ENCODE data around the gene STRN.
"Not testable (repeated sequence)": the region's sequence is repeated elsewhere in the genome, so short reads cannot be mapped to it uniquely, and the experiment has no call there.

Gene STRN

DNA sequence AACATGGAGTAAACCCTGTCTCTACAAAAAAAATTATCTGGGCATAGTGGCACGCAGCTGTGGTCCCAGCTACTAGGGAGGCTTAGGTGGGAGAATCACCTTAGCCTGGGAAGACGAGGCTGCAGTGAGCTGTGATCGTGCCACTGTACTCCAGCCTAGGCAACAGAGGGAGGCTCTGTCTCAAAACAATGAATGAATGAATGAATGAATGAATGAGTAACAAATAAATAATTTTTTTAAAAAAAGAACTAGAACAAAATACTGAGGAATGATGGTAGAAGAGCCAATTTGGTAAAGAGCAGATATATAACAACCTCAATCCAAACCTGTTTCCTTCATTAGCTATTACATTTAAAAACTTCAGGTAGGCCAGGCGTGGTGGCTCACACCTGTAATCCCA, 60.1 kb downstream of the STRN start:
- no peak for DNase-seq (ENCODE audit: low spot score)

GRCh38 chr2:36904636-36905035, 61.7 kb downstream of the STRN start:
- no peak for DNase-seq (ENCODE audit: low spot score)

DNA sequence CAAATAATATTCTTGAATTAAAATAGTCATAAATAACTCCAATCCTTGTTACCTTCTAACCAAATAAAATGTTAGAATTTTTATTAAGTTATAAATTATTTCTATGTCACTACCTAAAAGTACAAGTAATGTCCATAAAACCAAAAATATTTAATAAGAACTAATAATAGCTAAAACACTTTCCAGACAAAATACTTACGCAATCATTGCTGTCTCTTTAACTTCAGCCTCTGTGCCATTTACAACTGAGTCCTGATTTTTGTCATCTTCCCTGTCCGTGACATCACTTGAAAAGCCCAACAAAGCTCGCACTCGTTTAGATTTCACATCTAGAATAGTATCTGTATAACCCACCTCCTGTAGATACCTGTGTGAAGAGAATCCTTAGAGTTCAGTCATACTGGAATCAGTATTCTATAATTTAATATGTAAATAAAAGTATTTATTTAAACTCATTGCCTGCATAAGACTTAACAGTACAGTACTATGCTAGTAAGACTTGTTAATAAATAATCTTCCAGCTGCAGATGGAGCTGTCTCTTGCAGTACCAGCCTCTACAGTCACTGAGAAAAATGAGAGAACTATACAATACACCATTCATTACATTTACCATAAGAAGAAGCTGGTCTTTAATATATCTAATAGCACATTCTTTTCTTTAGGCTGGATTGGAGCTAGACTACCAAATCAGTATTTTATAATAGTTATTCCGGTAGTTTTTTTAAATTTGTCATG, 63.8 kb downstream of the STRN start:
- no peak for DNase-seq (ENCODE audit: low spot score)

DNA sequence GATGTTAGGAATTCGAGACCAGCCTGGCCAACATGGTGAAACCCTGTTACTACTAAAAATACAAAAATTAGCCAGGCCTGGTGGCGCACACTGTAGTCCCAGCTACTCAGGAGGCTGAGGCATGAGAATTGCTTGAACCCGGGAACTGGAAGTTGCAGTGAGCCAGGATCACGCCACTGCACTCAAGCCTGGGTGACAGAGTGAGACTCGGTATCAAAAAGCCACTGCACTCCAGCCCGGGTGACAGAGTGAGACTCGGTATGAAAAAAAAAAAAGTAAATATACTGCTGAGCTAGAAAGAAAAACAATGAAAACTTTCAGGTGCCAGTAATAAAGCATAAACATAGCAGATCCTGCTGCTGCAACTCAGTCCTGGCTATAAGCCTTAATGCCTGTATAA, 73.5 kb downstream of the STRN start:
- DNase-seq (ENCODE audit: low spot score), result no peak

DNA sequence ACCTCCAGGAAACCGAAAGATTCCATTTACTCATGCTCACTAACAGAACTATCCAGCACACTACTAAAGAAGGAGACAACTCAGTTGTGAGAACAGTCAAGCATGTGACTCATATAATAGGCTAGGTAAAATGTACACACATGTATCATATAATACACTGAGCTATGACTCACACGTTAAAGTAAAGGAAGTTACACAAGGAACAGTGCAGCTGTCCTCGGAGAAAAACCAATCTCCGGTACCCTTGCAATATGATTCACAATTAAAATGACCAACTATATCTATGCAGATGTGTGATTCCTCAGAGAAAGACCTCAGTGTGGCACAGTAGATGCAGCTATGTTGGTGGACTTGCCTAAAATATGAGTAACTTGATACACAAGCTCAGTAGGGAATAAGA, 76.5 kb downstream of the STRN start:
- DNase-seq (ENCODE audit: low spot score), result peak; percentile 100

DNA sequence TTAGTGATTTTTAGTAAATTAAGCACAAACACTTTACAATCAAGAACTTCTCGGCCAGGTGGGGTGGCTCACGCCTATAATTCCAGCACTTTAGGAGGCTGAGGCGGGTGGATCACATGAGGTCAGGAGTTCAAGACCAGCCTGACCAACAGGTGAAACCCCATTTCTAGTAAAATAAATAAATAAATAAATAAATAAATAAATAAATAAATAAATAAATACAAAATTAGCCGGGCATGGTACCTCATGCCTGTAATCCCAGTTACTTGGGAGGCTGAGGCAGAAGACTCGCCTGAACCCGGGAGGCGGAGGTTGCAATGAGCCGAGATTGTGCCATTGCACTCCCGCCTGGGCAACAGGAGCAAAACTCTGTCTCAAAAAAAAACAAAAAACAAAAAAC, 79.2 kb downstream of the STRN start:
- not testable (repeated sequence) for DNase-seq (ENCODE audit: low spot score)

DNA sequence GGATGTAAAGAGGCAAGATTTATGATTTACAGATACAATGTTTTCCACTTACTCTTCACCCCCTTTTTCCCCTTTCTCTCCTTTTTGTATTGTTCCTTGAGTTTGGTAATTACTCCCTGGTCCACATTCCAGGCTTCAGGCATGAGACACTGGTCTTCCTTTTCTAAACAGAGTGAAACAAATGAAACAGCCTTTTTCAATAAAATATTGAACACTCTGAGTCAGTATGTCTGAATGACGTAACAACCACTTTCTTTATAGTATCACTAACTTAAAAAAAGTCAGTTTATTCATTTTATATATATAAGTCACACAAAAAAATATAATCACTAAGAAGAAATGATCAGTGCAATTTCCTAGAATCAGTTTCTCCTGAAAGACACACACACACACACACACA, 79.7 kb downstream of the STRN start:
- DNase-seq (ENCODE audit: low spot score), result no peak

GRCh38 chr2:36885605-36886004, 80.7 kb downstream of the STRN start:
- no peak for DNase-seq (ENCODE audit: low spot score)

DNA sequence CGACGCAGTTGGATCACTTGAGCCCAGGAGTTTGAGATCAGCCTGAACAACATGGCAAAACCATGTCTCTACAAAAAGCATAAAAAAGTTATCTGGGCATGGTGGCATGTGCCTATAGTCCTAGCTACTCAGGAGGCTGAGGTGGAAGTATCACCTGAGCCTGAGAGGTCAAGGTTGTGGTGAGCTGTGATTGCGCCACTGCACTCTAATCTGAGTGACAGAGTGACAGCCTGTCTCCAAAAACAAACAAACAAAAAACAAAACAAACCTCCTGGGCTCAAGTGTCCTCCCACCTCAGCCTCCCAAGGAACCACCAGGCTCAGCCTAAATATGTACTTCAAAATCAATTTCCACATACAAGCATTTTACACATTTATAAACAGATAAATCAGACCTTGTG, 83.8 kb downstream of the STRN start:
- no peak for DNase-seq (ENCODE audit: low spot score)

DNA sequence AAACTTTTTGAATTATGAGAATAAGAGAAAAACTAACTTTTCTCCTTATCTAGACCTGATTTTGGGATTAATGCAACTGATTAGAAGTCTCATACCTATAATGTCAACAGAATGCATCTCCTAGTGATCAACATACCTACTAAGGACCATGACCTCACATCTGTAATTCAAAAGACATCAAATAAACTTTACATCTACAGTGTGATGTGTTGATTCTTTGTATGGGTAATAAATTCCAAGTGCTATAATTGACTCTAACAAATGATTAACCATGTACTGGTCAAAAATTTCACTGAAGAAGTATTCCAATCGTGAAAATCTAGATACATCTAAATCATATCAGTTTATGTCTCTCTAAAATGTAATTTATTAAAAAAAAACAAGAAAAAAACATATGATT, 84.5 kb downstream of the STRN start:
- no peak for DNase-seq (ENCODE audit: low spot score)

DNA sequence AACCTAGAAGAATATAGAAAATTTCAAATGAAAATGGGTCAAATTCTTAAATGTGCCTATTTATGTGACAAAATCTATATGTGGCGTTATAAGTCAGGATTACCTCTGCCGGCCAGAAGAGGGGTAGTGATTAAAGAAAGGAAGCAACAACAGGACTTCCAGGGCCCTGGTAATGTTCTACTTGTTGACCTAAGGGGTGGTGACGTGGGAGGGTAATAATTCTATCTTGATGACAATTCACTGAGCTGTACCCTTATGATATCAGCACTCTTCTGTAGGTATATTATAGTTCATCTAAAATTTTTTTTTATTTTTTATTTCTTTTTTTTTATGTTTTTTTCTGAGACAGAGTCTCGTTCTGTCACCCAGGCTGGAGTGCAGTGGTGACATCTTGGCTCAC, 87.9 kb downstream of the STRN start:
- no peak for DNase-seq (ENCODE audit: low spot score)

DNA sequence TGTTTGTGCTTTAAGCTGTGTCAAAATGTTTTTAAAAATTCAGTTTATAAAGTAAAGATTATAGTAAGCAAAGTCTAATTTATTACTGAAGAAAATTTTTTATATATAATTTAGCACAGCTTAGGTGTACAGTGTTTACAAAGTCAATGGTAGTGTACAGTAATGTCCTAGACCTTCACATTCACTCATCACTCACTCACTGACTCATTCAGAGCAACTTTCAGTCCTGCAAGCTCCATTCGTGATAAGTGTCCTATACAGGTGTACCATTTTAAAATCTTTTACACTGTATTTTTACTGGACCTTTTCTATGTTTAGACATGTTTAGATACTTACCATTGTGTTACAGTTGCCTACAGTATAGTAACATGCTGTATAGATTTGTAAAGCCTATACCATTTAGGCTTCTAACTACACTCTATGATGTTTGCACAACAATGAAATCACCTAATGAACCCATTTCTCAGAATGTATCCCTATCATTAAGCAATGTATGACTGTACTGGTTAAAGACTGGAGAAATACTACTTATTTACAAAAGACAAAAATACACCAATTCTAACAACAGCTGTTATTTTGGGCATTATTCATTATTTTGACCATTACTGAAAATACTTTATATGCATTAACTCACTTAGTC, 95.1 kb downstream of the STRN start:
- DNase-seq (ENCODE audit: low spot score), result no peak

GRCh38 chr2:36869606-36870005, 96.7 kb downstream of the STRN start:
- no peak for DNase-seq (ENCODE audit: low spot score)

DNA sequence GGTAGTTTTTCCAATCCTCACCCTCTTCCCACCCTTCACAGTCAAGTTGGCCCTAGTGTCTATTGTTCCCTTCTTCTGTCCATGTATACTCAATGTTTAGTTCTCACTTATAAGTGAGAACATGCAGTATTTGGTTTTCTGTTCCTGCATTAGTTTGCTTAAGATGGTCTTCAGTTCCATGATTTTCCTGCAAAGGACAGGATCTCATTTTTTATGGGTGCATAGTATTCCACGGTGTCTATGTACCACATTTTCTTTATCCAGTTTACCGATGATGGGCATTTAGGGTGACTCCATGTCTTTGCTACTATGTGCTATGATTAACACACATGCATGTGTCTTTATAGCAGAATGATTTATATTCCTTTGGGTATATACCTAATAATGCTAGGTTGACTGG, 104.4 kb downstream of the STRN start:
- DNase-seq (ENCODE audit: low spot score), result no peak

DNA sequence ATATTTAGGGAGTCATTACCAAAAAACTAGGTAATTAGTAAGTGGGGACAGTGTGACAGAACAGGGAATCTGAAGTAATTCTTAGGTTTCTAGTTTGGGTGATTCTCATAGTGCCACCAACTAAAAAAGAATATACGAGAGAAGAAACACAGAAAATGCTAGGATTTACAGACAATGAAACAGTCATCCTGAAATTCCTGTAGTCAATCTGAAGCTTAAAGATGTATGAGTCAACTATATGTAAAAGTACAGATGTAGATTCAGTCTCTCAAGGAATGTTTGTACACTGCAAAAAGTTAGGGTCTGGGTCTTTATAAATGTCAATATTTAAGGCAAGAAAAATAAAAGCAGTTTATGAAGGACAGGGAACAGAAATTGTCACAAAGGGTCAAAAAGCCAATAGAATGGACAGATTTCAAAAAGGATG, 107.0 kb downstream of the STRN start:
- DNase-seq (ENCODE audit: low spot score), result no peak

- DNase-seq (ENCODE audit: low spot score), result no peak
Observed at GRCh38 chr2:36858551-36859365, 107.6 kb downstream of the STRN start.

GRCh38 chr2:36857713-36858112, 108.6 kb downstream of the STRN start:
- DNase-seq (ENCODE audit: low spot score), result no peak

- no peak for DNase-seq (ENCODE audit: low spot score)
Observed at GRCh38 chr2:36855429-36855828, 110.9 kb downstream of the STRN start.

- no peak for DNase-seq (ENCODE audit: low spot score)
Observed at GRCh38 chr2:36854241-36854640, 112.1 kb downstream of the STRN start.

GRCh38 chr2:36849265-36849664, 117.1 kb downstream of the STRN start:
- DNase-seq (ENCODE audit: low spot score), result no peak

GRCh38 chr2:36843838-36844237, 122.5 kb downstream of the STRN start:
- no peak for DNase-seq (ENCODE audit: low spot score)

GRCh38 chr2:36839976-36840617, 126.2 kb downstream of the STRN start:
- no peak for DNase-seq (ENCODE audit: low spot score)
